AG04449 (cell line): ENCODE data around the gene MIEN1.

ENCODE experiments used
- CTCF ChIA-PET: fragments of 350-600 bp; formaldehyde crosslinking; extraction: SDS; loops from one replicate; lab custom pipeline; 2021; ENCODE audit warnings: antibody characterized with exemption; lab: Yijun Ruan, JAX
- POLR2A ChIA-PET: fragments of 400-600, 350-600 bp; formaldehyde crosslinking; extraction: SDS; loops from one replicate; lab custom pipeline; 2020; ENCODE audit warnings: antibody characterized with exemption, inconsistent platforms; lab: Yijun Ruan, JAX
- DNase-seq: peaks from one replicate; pipeline ENCODE4 v3.0.0-alpha.2; 2010; ENCODE audit warnings: low read depth, low spot score
- H3K4me3 ChIP-seq: 2 replicates; pipeline ENCODE4 v1.5.1; 2011; ENCODE audit warnings: low read depth, mild to moderate bottlenecking, control low read depth, low read length
- CTCF ChIP-seq: IDR thresholded peaks from one replicate; pipeline ENCODE4 v1.5.1; 2011; ENCODE audit warnings: mild to moderate bottlenecking, moderate library complexity, low read length, control low read depth, inconsistent platforms; ENCODE audit not compliant: insufficient read depth; ENCODE audit errors: missing control alignments

Gene MIEN1

GRCh38 chr17:39737760-39738567, 7.6 kb upstream of the MIEN1 start, which contains the start of gene GRB7:
TSS of gene GRB7 (plus strand) at chr17:39737938. CDS start at chr17:39742302, 4,364 bp downstream.
- H3K4me3 ChIP-seq, result no peak within 1 kb of the TSS
- ChIA-PET CTCF (no interaction called here), POLR2A (interaction anchor here (0.7 kb wide), 1 partner anchor 10 kb away, joined by 3 read pairs; no protein-coding TSS in a partner anchor)
- DNase-seq, result no peak
- TF ChIP-seq CTCF, result no peak

- DNase-seq, result no peak
- H3K4me3 ChIP-seq, result no peak overlapping the region
- CTCF ChIA-PET, result interaction anchor here (0.9 to 1.1 kb wide), 2 partner anchors 102 to 109 kb away, joined by 4 read pairs; no protein-coding TSS in a partner anchor
- POLR2A ChIA-PET, result interaction anchor here (0.7 kb wide), 1 partner anchor 11 kb away, joined by 3 read pairs; no protein-coding TSS in a partner anchor
- TF ChIP-seq CTCF, result no peak
Measured at GRCh38 chr17:39737206-39737759, 7.0 kb upstream of the MIEN1 start.

- H3K4me3 ChIP-seq, result no peak overlapping the region
- no peak for DNase-seq
- no peak for TF ChIP-seq CTCF
- ChIA-PET POLR2A (no interaction called here), CTCF (interaction anchor here (0.9 to 1.1 kb wide), 2 partner anchors 102 to 108 kb away, joined by 4 read pairs; no protein-coding TSS in a partner anchor)
Measured at GRCh38 chr17:39736319-39737165, 6.2 kb upstream of the MIEN1 start.

- no peak overlapping the region for H3K4me3 ChIP-seq
- POLR2A ChIA-PET, result no interaction called here
- no peak for DNase-seq
- no peak for TF ChIP-seq CTCF
- CTCF ChIA-PET, result no interaction called here
Measured at GRCh38 chr17:39735882-39736281, 5.5 kb upstream of the MIEN1 start.

- ChIA-PET POLR2A (no interaction called here), CTCF (interaction anchor here (0.9 to 7.0 kb wide), 4 partner anchors 18 to 110 kb away, joined by 3 to 51 read pairs (median 4); partner anchors contain the start of gene ERBB2)
- no peak for DNase-seq
- no peak overlapping the region for H3K4me3 ChIP-seq
- no peak for TF ChIP-seq CTCF
Measured at GRCh38 chr17:39732586-39732985, 2.3 kb upstream of the MIEN1 start.
